H1 (cell line): ENCODE measurements around the gene KIZ. TPM values are rescaled to one million over a fixed set of nuclear protein-coding genes. Genes with fewer than 3 reads are reported as not detected.

Experiments used
- CTCF ChIA-PET: fragments of 300-600 bp; sonication (Branson Sonifier 250); formaldehyde crosslinking; loops from one replicate; lab custom pipeline; 2021; ENCODE audit not compliant: partially characterized antibody; lab: Charles Lee
- POLR2A ChIA-PET: fragments of 300-600 bp; sonication (Branson Sonifier 250); formaldehyde crosslinking; loops from one replicate; lab custom pipeline; 2021; ENCODE audit warnings: inconsistent platforms; ENCODE audit not compliant: partially characterized antibody; lab: Charles Lee
- DNase-seq, 2 experiments: peaks; one replicate each; pipeline versions ENCODE4 v3.0.0 to v3.0.0-alpha.2; 2010 to 2022; ENCODE audit warnings: low spot score in 2 of 2, low read depth in 1 of 2, mixed read lengths in 1 of 2
- FAIRE-seq: peaks from 2 replicates; lab custom pipeline; 2011; peaks lifted over from hg19 to GRCh38; lab: Jason Lieb, UNC
- H2AFZ ChIP-seq: 2 replicates; pipeline ENCODE4 v1.8.1; 2012; ENCODE audit warnings: low read length, inconsistent platforms
- H2AK5ac ChIP-seq: 2 replicates; pipeline ENCODE4 v1.6.1; 2013; ENCODE audit warnings: low read depth, low read length
- H2BK120ac ChIP-seq: replicated peaks from 2 replicates; pipeline ENCODE3; 2013; ENCODE audit warnings: low read depth, low read length, inconsistent platforms
- H2BK12ac ChIP-seq: 2 replicates; pipeline ENCODE4 v1.6.1; 2013; ENCODE audit warnings: low read depth, low read length
- H2BK15ac ChIP-seq: 2 replicates; pipeline ENCODE4 v1.6.1; 2013; ENCODE audit warnings: low read length
- H2BK20ac ChIP-seq: 2 replicates; pipeline ENCODE4 v1.6.1; 2013; ENCODE audit warnings: low read length
- H2BK5ac ChIP-seq: 2 replicates; pipeline ENCODE4 v1.6.1; 2013; ENCODE audit warnings: low read depth, low read length
- H3K14ac ChIP-seq: 2 replicates; pipeline ENCODE4 v1.6.1; 2013; ENCODE audit warnings: inconsistent platforms; ENCODE audit not compliant: insufficient read length
- H3K18ac ChIP-seq: 2 replicates; pipeline ENCODE4 v1.6.1; 2013; ENCODE audit warnings: low read length; ENCODE audit errors: extremely low read depth
- H3K23ac ChIP-seq: 2 replicates; pipeline ENCODE4 v1.6.1; 2013; ENCODE audit warnings: inconsistent platforms; ENCODE audit not compliant: insufficient read length
- H3K23me2 ChIP-seq: 2 replicates; pipeline ENCODE4 v1.6.1; 2013; ENCODE audit warnings: low read depth, low read length
- H3K27ac ChIP-seq: 2 replicates; pipeline ENCODE4 v1.6.1; 2011; ENCODE audit warnings: low read depth, low read length, inconsistent platforms
- H3K27me3 ChIP-seq, 4 experiments: replicated peaks in 1 of 4; 1 replicate in 1 of 4; 2 replicates in 3 of 4; pipeline versions ENCODE4 v1.6.1 to v1.8.1; 2011 to 2013; ENCODE audit warnings: low read length in 3 of 4, mild to moderate bottlenecking in 3 of 4, inconsistent platforms in 2 of 4, mixed read lengths in 2 of 4, moderate library complexity in 1 of 4; ENCODE audit not compliant: control insufficient read depth in 3 of 4, insufficient read depth in 3 of 4; ENCODE audit errors: extremely low read depth in 1 of 4
- H3K36me3 ChIP-seq, 4 experiments: 2 replicates each; pipeline versions ENCODE4 v1.6.1 to v1.8.1; 2011 to 2013; ENCODE audit warnings: mild to moderate bottlenecking in 4 of 4, low read length in 3 of 4, moderate library complexity in 2 of 4, control low read depth in 1 of 4, inconsistent platforms in 1 of 4; ENCODE audit not compliant: insufficient read depth in 4 of 4, control insufficient read depth in 2 of 4
- H3K4ac ChIP-seq: replicated peaks from 2 replicates; pipeline ENCODE3; 2013; ENCODE audit warnings: low read length, low read depth, mixed read lengths, inconsistent platforms; ENCODE audit not compliant: insufficient read length
- H3K4me1 ChIP-seq, 4 experiments: replicated peaks in 1 of 4; 1 replicate in 1 of 4; 2 replicates in 3 of 4; pipeline versions ENCODE4 v1.6.1 to v1.8.1; 2011 to 2013; ENCODE audit warnings: low read length in 3 of 4, inconsistent platforms in 2 of 4, mixed read lengths in 1 of 4; ENCODE audit not compliant: insufficient read depth in 4 of 4, control insufficient read depth in 3 of 4
- H3K4me2 ChIP-seq, 2 experiments: 2 replicates each; pipeline versions ENCODE4 v1.6.1 to v1.8.1; 2011 to 2013; ENCODE audit warnings: low read depth in 2 of 2, low read length in 2 of 2, control low read depth in 1 of 2, inconsistent platforms in 1 of 2, mild to moderate bottlenecking in 1 of 2; ENCODE audit not compliant: insufficient read depth in 1 of 2
- H3K4me3 ChIP-seq, 4 experiments: fragments of 200-600, 300-600 bp in 1 of 4; sonication (generic), shearing (Covaris generic), sonication (Bioruptor Twin) in 1 of 4; 2 replicates each; pipeline versions ENCODE4 v1.5.1 to v1.8.1; 2011 to 2016; ENCODE audit warnings: low read length in 4 of 4, low read depth in 3 of 4, control low read depth in 2 of 4, inconsistent platforms in 2 of 4, mild to moderate bottlenecking in 2 of 4, mixed read lengths in 1 of 4, moderate library complexity in 1 of 4; ENCODE audit not compliant: insufficient read depth in 2 of 4; ENCODE audit errors: extremely low read depth in 1 of 4
- H3K56ac ChIP-seq: replicated peaks from 2 replicates; pipeline ENCODE3; 2013; ENCODE audit warnings: low read depth, mild to moderate bottlenecking, mixed read lengths, low read length, inconsistent platforms; ENCODE audit not compliant: insufficient read length
- H3K79me1 ChIP-seq: 2 replicates; pipeline ENCODE4 v1.6.1; 2013; ENCODE audit warnings: low read depth, low read length, control low read depth
- H3K79me2 ChIP-seq, 2 experiments: 2 replicates each; pipeline versions ENCODE4 v1.6.1 to v1.8.1; 2012 to 2013; ENCODE audit warnings: low read length in 2 of 2, mild to moderate bottlenecking in 2 of 2, inconsistent platforms in 1 of 2; ENCODE audit not compliant: insufficient read depth in 2 of 2, control insufficient read depth in 1 of 2
- H3K9ac ChIP-seq, 4 experiments: replicated peaks in 1 of 4; 1 replicate in 1 of 4; 2 replicates in 3 of 4; pipeline versions ENCODE4 v1.6.1 to v1.8.1; 2011 to 2013; ENCODE audit warnings: low read depth in 3 of 4, low read length in 3 of 4, control low read depth in 2 of 4, mild to moderate bottlenecking in 2 of 4, moderate library complexity in 2 of 4, inconsistent platforms in 1 of 4; ENCODE audit errors: extremely low read depth in 1 of 4
- H3K9me3 ChIP-seq, 2 experiments: 2 replicates each; pipeline versions ENCODE4 v1.6.1 to v1.8.1; 2012 to 2013; ENCODE audit warnings: mild to moderate bottlenecking in 2 of 2, moderate library complexity in 2 of 2, control low read depth in 1 of 2, inconsistent platforms in 1 of 2, low read depth in 1 of 2, low read length in 1 of 2, mixed read lengths in 1 of 2; ENCODE audit not compliant: insufficient read depth in 2 of 2
- H4K20me1 ChIP-seq, 2 experiments: replicated peaks in 1 of 2; 2 replicates each; pipeline versions ENCODE3 to v1.8.1; 2011 to 2013; ENCODE audit warnings: inconsistent platforms in 2 of 2, low read length in 2 of 2, mild to moderate bottlenecking in 1 of 2; ENCODE audit not compliant: insufficient read depth in 2 of 2, control insufficient read depth in 1 of 2
- H4K5ac ChIP-seq: 2 replicates; pipeline ENCODE4 v1.6.1; 2013; ENCODE audit warnings: low read length, low read depth, mixed read lengths, inconsistent platforms; ENCODE audit not compliant: insufficient read length
- H4K8ac ChIP-seq: 2 replicates; pipeline ENCODE4 v1.8.0; 2013; ENCODE audit warnings: mild to moderate bottlenecking, moderate library complexity, low read length, inconsistent platforms; ENCODE audit not compliant: insufficient read depth; ENCODE audit errors: extremely low read depth
- H4K91ac ChIP-seq: replicated peaks from 2 replicates; pipeline ENCODE3; 2013; ENCODE audit warnings: low read length, mixed read lengths, inconsistent platforms; ENCODE audit not compliant: insufficient read length
- JUND ChIP-seq: IDR thresholded peaks from 2 replicates; pipeline ENCODE4 v1.6.1; 2011; ENCODE audit warnings: mild to moderate bottlenecking, improper control_type of control experiment, low read length
- KDM4A ChIP-seq: IDR thresholded peaks from one replicate; pipeline ENCODE4 v1.7.1; 2012; ENCODE audit warnings: low read depth, mild to moderate bottlenecking, moderate library complexity, low read length, inconsistent platforms; ENCODE audit not compliant: severe bottlenecking
- RNF2 ChIP-seq: fragments of 200-900, 300-1000 bp; sonication (generic); IDR thresholded peaks from 2 replicates; pipeline ENCODE4 v1.7.1; 2016; ENCODE audit warnings: borderline replicate concordance, low read depth, mild to moderate bottlenecking, antibody characterized with exemption, low read length; ENCODE audit not compliant: poor library complexity, severe bottlenecking; ENCODE audit errors: missing control alignments
- WGBS, 2 experiments: shearing (Covaris generic) in 1 of 2; methylation state at CpG; one replicate each; pipeline versions ENCODE4 v1.1.6 to v1.1.7; 2013 to 2015; ENCODE audit warnings: low lambda C conversion rate in 2 of 2, mixed read lengths in 2 of 2, inconsistent platforms in 1 of 2, low coverage in 1 of 2, missing lambda C conversion rate in 1 of 2; ENCODE audit not compliant: insufficient replicate concordance in 2 of 2, insufficient coverage in 1 of 2, insufficient read length in 1 of 2; ENCODE audit errors: extremely low coverage in 1 of 2, missing lambda C conversion rate in 1 of 2; 5-methylcytosine and 5-hydroxymethylcytosine counted together
- polyA plus RNA-seq, 7 experiments: library from polyadenylated mRNA; depleted of rRNA in 3 of 7; stranded (reverse) in 5 of 7; unstranded in 2 of 7; fragments of >200 nt in 5 of 7; fragments of 200-250 nt in 2 of 7; gene quantifications; 1 replicate in 5 of 7; 2 replicates in 1 of 7; 4 replicates in 1 of 7; pipeline versions ENCODE4 v1.2.1 to v1.2.3, GENCODE V29; 2011 to 2013; ENCODE audit warnings: missing spikeins in 2 of 7, mixed read lengths in 2 of 7
- total RNA-seq: library from RNA; stranded (reverse); fragmentation: NEBNext Ultra II Directional; extraction: Animal tissue kit (Norgen Biotek cat#: 25700); gene quantifications from 2 replicates; pipeline ENCODE4 v1.2.1, GENCODE V29; 2021
- TF ChIP-seq, protein P1 (sequence below): IDR thresholded peaks from 2 replicates; pipeline ENCODE4 v1.6.1; 2012; ENCODE audit warnings: inconsistent platforms

The KIZ gene
- total and polyA plus RNA-seq, 2 of the 8 experiments (the other 6 are each of a cell fraction or from before 2014, with no cell fraction given), result 13.0 to 51.7 TPM

DNA sequence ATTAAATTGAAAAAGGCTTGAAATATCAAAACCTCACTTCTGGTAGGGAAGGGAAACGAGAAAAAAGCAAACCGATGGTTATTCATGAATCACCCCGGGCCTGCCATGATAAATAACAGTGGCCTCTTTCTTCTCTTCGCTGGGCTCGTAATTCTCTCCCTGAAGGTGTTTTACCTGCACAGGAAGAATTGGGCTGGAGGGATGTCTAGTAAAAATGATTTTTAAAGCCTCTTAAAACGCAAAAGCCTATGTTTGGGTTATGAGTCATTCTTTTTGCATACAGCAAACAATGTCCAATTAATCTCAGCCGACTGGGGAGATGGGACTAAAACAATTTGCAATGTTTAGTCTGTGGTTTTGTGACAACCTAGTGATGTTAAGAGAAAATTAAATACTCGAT, 36.5 kb upstream of the KIZ start:
- no peak overlapping the region for H3K56ac ChIP-seq
- no peak overlapping the region for H4K8ac ChIP-seq
- no peak overlapping the region for H3K4ac ChIP-seq
- no peaks in the 10 kb centered on the region for H4K20me1 ChIP-seq
- no peak overlapping the region for H2BK15ac ChIP-seq
- H3K4me2 ChIP-seq, result peak overlapping the region in 1 of 2 experiments; percentile 34; a peak in 1 of 4 replicates
- H3K27ac ChIP-seq, result no peak overlapping the region
- H3K18ac ChIP-seq, result no peak overlapping the region
- no peak overlapping the region for H3K9ac ChIP-seq
- H4K5ac ChIP-seq, result no peak overlapping the region
- no peak overlapping the region for H2AFZ ChIP-seq
- no peak overlapping the region for H2BK12ac ChIP-seq
- WGBS, 2 experiments, result 70% methylated on average over 8 of the region's 8 CpGs; no CpG with 5 or more reads in 1 of the 2 experiments
- ChIA-PET POLR2A (interaction anchor here (1.7 to 2.5 kb wide), 2 partner anchors 11 to 25 kb away, joined by 3 to 13 read pairs; no protein-coding TSS in a partner anchor), CTCF (interaction anchor here (1.5 kb wide), 2 partner anchors 41 to 146 kb away, joined by 4 to 5 read pairs; no protein-coding TSS in a partner anchor)
- FAIRE-seq (no peak), DNase-seq (no peak)
- H2BK120ac ChIP-seq, result no peak overlapping the region
- no peak overlapping the region for H3K23ac ChIP-seq
- no peaks in the 10 kb centered on the region for H3K36me3 ChIP-seq
- H3K9me3 ChIP-seq, result no peaks in the 10 kb centered on the region
- no peaks in the 10 kb centered on the region for H3K79me1 ChIP-seq
- no peak overlapping the region for H4K91ac ChIP-seq
- peaks cover 3 to 25% (median 17%) of the 10 kb centered on the region in 4 experiments; a peak in 6 of 7 replicates for H3K4me1 ChIP-seq
- no peak overlapping the region for H3K14ac ChIP-seq
- peak overlapping the region in 1 of 4 experiments; percentile 28; a peak in 1 of 8 replicates for H3K4me3 ChIP-seq
- H2AK5ac ChIP-seq, result no peak overlapping the region
- no peak overlapping the region; the same call in 1 of the 2 replicates for H2BK20ac ChIP-seq
- H2BK5ac ChIP-seq, result no peak overlapping the region
- H3K79me2 ChIP-seq, result no peaks in the 10 kb centered on the region
- no peaks in the 10 kb centered on the region for H3K27me3 ChIP-seq
- H3K23me2 ChIP-seq, result no peaks in the 10 kb centered on the region
- TF ChIP-seq JUND (no peak), RNF2 (no peak), KDM4A (no peak)
- TF ChIP-seq, protein P1, sequence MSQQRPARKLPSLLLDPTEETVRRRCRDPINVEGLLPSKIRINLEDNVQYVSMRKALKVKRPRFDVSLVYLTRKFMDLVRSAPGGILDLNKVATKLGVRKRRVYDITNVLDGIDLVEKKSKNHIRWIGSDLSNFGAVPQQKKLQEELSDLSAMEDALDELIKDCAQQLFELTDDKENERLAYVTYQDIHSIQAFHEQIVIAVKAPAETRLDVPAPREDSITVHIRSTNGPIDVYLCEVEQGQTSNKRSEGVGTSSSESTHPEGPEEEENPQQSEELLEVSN, result no peak
